Non-pigmented ciliary epithelial cell (primary cell): ENCODE results near the gene BSCL2.
"Not testable (repeated sequence)": the region's sequence is repeated elsewhere in the genome, so short reads cannot be mapped to it uniquely, and the experiment has no call there.

Experiments
- DNase-seq: peaks from one replicate; pipeline ENCODE4 v3.0.0-alpha.2; 2010; ENCODE audit warnings: low read depth

BSCL2 gene

DNA sequence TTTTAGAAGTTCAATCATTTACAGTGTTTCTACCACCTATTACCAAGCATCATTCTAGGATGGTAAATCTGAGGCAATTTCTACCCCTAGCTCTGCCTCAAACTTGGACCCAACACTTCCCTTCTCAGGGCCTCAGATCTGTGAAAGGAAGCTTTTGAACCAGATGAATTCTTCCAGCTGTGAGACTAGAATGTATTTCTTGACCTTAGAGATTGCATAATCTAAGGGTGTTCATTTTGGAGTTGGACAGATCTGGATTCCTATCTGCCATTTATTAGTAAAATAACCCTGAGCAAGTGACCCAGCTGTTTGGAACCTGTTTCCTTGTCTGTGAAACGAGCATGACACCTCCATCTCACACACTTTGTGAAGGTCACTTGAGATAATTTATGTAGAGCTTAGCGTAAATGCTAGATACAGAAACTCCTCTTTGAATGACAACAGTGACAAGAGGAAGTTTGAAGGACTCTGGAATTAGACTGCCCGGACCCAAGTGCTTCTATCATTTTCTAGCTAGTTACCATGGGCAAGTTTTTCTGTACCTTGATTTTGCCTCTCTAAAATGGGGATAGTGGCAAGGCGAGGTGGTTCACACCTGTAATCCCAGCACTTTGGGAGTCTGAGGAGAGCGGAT, 50.3 kb downstream of the BSCL2 start:
- no peak for DNase-seq

DNA sequence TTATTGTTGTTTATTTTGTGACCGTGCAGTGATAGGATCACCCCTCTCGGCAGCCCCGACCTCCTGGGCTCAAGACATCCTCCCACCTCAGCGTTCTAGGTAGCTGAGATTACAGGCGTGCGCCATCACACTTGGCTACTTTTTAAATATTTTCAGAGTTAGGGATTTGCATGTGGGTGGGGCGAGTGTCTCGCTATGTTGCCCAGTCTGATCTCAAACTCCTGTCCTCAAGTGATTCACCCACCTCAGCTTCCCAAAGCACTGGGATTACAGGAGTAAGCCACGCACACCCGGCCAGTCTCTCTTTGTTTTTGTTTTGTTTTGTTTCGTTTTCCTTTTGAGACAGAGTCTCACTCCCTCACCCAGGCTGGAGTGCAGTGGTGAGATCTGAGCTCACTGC, 52.9 kb downstream of the BSCL2 start:
- no peak for DNase-seq

DNA sequence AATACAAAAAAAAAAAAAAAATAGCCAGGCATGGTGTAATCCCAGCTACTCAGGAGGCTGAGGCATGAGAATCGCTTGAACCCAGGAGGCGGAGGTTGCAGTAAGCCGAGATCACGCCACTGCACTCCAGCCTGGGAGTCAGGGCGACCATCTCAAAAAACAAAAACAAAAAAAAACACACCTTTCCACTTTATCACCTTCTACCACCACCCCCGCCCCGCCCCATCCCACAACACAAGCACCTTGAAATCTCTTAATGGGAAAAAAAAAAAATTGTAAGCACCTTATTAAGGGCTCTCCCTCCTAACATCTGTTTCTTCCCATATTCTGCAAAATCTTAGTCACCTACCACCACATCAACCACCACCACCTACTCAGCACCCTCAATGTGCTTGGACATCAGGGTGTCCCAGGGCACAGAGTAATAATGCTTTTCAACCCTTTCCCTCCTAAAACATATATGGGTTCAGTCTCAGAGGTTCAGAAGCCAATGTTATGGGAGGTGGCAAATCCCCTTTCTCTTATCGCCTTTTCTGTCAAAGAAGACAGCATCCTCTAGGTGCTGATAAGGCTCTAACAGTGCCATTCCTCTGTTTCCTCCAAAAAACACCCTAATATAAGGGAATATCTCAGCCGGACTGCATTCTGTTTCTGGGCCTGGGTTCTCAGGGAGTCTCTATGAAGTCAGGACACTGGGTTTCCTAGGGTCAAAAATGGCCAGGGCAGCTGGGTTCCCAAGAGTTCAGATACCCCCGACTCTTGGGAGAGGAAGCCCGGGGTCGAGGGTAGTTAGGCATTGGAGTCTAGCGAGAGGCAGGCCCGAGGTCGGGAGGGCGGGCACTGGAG, 54.8 kb downstream of the BSCL2 start:
- no peak for DNase-seq

DNA sequence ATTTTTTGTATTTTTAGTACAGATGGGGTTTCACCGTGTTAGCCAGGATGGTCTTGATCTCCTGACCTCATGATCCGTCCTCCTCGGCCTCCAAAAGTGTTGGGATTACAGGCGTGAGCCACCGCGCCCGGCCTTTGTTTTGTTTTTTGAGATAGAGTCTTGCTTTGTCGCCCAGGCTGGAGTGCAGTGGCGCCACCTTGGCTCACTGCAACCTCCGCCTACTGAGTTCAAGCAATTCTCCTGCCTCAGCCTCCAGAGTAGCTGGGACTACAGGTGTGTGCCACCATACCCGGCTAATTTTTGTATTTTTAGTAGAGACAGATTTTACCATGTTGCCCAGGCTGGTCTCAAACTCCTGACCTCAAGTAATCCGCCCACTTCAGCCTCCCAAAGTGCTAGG, 56.9 kb downstream of the BSCL2 start:
- DNase-seq: not testable (repeated sequence)

DNA sequence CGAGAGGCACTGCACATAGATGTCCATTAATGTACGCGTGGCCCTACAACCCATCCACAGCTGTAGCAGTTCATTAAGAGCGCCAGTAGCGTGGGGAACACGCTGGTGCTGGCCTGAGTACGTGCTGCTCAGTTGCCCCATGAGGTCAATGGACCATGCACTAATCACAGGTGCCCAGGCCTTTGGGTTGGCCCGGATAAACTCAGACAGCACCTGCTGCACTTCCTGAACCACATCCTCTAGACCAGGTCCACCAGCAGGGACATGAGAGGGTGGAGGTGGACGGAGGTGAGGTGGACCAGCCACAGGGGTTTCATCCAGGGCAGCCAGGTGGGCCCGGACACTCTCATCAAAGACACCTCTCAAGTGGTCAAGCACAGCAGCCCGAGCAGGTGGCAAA, 57.7 kb downstream of the BSCL2 start:
- DNase-seq: no peak

DNA sequence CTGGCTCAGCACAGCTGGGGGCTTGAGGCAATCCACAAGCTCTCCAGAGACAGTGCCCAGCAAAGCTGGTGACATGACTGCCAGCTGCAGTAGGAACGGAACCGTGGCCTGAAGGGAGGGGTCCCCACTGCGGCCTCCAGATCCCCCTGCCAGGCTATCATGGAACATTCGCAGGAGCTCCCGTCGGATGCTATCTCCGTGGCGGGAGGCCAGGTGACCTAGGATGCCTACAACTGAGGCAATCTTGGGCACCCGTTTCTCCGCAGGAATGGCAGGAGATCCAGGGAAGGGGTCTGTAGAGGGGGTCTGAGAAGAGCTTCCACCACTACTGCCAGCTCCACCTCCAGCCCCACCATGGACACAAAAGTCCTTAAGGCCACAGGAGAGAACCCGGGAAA, 58.3 kb downstream of the BSCL2 start:
- no peak for DNase-seq

DNA sequence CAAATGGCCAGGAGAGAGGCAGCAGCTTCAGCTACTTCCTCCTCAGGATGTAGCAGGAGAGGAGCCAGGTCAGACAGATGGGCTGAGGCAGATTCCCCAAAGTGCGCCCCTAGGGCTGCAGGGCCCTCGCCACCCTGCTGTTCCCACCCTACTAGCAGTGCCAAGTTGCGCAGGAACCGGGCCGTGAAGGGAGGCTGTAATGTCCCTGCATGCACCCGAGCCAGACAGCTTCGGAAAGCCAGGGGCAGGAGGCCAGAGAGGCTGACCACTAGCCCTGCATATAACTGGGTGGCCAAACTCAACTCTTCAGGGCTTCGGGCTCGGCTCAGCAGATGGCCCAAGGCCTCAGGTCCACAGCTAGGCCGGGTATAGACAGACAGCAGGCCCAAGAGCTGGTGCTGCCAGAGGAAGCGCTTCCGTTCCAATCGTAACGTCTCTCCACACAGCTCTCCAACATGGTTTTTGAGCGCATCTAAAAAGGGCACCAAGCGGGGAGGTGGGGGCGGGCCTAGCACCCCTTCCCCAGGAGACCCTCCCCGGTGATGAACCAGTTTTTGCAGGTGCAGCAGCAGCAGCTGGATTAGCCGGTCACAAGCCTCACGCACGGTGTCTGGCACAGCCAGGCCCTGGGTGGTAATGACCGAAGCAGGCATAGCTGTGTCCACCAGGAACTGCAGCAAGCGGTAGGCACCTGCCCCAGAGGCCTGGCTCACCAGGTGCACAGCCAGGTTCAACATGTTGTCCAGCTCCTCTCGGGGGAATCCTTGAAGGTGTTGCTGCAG, 58.8 kb downstream of the BSCL2 start:
- DNase-seq: no peak

DNA sequence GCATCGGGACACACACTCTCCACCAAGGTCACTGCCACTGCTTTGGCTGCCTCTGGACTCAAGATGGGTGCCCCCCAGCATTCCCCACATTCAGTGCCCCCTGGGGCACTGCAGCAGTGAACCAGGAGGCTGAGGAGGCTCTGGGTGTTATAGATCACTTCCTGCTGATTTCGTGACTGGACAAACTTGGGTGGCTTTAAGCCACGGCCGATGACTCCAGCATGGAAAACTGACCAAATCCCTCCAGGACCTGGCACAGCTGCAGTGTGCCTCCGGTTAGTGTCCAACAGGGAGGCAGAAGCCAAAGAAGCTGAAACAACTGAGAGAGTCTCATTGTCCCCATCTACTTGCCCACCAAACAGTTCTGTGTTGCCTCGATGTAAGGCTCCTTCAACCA, 59.6 kb downstream of the BSCL2 start:
- DNase-seq: no peak

DNA sequence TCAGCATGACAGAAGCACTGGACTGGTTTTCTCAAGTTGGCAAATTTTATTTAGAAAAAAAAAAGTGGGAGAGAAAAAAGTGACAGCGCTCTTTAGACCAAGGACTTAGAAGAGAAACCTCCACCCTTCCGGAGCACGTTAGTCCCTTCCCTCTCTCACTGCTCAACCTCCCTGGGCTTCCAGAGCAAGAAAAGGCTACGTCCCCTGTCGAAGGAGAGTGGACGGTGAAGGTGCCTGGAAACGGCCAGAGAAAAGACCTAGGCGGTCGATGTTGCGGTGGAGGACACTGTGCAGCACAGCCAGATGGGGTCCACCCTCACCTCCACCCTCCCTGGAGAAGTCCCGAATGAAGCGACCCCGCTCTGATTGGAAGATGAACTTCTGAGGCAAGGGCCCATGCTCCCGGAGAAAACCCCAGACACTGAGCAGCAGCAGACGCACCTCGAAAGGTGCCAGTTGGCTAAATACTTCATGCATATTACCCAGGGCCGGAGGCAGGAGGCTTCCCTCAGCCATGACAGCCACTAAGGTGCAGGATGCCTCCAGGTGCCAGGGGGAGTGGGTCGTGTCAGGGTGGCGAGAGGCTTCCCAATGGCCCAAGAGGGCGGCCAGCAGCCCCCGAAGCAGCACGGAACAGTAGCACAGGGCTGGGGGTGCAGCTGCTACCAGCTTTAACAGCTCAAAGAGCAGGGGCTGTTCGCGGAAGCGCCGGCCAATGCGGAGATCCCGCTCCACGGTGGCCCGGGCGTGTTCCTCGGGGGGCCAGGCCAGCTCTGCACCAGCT, 60.2 kb downstream of the BSCL2 start:
- DNase-seq: no peak

DNA sequence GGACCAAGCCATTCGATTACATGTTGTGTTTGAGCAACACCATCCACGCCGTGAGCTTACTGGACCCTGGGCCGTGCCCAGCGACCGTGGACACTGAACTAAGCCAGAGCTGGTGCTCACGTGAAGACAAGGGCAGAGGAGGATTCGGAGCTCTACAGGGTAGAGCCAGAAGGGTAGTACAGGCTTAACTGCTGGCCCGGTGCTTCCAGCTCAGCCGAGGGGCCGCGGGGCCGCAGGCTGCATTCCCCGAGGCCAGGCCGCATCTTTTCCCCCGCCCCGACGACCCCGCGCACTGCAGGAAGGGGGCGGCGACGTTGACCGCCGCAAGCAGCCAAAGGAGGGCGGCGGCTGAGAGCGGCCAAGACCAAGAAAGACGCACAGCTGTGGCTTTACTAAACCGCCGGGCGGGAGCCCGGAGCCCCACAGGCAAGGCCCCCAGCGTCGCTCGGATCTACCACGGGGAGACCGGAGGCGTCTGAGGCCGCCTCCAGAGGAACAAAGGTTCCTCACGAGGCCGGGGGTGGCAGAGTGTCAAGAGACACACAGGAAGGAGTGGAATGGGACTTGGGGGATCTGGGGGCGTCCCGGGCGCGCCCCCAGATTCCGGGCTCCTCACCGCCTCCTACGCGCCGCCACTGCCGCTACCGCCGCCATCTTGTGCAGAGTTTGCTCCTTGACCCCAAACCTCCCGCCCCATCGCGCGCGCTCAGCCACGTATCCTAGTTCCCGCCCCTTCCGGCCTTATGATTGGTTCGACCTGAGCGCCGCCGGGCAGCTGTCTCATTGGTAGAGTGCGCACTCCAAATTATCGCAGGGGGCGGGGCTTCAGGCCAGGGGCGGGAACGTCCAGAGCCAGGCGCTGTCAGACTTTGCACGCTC, 61.0 kb downstream of the BSCL2 start, which contains the start of gene GANAB:
TSS of gene GANAB (minus strand) at position 668 of the 879 bp plus-strand sequence. CDS start at position 654, 14 bp downstream.
- peak; percentile 86 for DNase-seq

DNA sequence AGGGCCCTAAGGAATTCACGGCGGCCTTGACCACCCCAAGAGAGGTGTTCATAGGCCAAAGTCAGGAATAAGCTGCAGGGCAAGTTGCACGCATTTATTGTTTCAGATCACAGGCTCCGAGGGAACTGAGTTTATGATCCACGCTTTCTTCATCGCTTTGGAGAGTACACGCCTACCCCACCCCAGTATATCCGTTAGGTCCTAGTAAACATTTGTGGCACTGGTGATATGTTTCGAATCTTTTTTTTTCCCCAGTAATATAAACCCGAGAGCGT, 61.6 kb downstream of the BSCL2 start:
- no peak for DNase-seq

DNA sequence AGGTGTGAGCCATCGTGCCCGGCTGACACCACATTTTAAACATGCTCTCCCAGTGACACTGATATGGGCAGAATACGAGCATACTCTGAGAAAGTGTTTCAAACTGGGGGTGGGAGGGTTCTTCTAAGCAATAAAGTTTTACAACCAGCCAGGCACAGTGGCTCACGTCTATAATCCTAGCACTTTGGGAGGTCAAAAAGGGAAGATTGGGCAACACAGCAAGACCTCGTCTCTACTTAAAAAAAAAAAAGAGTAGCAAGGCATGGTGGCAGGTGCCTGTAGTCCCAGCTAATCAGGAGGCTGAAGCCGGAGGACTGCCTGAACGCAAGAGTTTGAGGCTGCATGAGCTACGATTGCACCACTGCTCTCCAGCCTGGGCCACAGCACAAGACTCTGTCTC, 63.0 kb downstream of the BSCL2 start:
- DNase-seq: no peak
